Activated naive CD8-positive, alpha-beta T cell treated with anti-CD3 and anti-CD28 coated beads, Interleukin-2, amount 50 U/mL, for 24 hours (primary cell): ENCODE data around the gene MYO5C.
"Not testable (repeated sequence)": the region's sequence is repeated elsewhere in the genome, so short reads cannot be mapped to it uniquely, and the experiment has no call there.

Source experiments
- ATAC-seq: fragments of 150-1000 bp; cut with Tn5 transposase; one replicate; pipeline ENCODE4 v1.10.0; 2021
- DNase-seq: peaks from one replicate; pipeline ENCODE4 v3.0.0; 2021
- H3K27ac Mint-ChIP-seq: one replicate; pipeline ENCODE4 v1.8.0; 2021; ENCODE audit warnings: mild to moderate bottlenecking, mixed read lengths
- H3K27me3 Mint-ChIP-seq: one replicate; pipeline ENCODE4 v1.8.0; 2021; ENCODE audit warnings: mixed read lengths
- H3K36me3 Mint-ChIP-seq: one replicate; pipeline ENCODE4 v1.8.0; 2021; ENCODE audit warnings: low read depth, mixed read lengths
- H3K4me1 Mint-ChIP-seq: one replicate; pipeline ENCODE4 v1.8.0; 2021; ENCODE audit warnings: mixed read lengths
- H3K4me3 Mint-ChIP-seq: one replicate; pipeline ENCODE4 v1.8.0; 2021; ENCODE audit warnings: mild to moderate bottlenecking, moderate library complexity, mixed read lengths
- H3K9me3 Mint-ChIP-seq: one replicate; pipeline ENCODE4 v1.8.0; 2021; ENCODE audit warnings: mixed read lengths

MYO5C gene

DNA sequence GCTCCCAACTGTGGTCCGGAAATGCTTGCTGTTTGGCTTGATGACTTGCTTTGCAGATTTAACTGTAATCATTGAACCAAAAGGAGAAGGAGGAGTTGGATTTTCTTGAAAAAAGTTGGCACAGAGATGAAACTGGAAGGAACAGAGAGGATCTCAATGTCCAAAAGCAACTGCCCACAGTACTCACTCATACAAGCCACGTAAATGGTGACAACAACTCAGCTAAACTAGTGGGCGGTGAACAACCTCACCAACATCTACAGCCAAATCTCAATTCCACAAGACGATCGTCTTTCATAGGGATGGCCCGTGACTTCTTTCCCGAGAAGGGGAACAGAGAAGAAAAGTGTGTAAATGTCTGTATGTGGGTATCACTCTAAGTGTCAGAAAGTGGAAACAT lies 48.1 kb downstream of the MYO5C start:
- Mint-ChIP-seq H3K36me3 (no peaks in the 10 kb centered on the region), H3K9me3 (no peaks in the 10 kb centered on the region)
- no peak for ATAC-seq

DNA sequence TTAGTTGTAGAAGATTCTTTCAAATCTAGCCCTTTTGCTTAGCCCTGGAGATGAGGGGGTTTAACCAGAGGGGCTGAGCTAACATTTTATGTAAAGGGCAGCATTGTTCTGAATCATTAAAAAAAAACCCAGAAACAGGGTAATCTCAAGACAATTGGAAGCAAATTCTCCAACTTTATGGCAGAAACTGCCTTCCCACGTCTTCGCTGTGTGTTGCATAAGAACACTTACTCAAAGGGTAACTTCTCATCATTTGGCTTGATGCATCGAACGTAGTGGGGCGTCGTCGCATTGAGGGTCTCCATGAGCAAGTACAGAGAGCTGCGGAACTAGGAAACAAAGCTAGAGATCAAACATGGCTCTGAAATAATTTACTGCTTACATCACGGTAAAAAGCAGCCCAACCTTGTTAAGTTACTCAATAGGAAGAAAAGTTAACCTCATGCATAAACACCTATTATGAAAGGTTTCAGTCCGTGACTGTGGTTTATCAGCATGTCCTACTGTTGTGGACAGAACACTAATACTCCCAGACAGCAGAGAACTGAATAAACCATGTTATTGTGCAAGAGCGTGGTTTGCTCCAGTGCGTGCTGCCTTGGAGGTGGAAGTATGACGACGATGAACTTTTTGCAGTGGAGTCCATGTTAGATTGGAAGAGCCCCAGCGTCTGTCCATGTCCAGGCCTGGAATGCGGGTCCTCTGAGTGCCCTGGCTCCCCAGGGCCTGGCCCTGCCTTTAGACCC lies 48.7 kb downstream of the MYO5C start:
- ATAC-seq (no peak), DNase-seq (no peak)

More for the DNA sequence above, 48.1 kb downstream of the MYO5C start:
- no peak overlapping the region for H3K27ac Mint-ChIP-seq
- no peak for DNase-seq
- no peaks in the 10 kb centered on the region for H3K27me3 Mint-ChIP-seq
- H3K4me1 Mint-ChIP-seq: no peaks in the 10 kb centered on the region
- H3K4me3 Mint-ChIP-seq: no peak overlapping the region

DNA sequence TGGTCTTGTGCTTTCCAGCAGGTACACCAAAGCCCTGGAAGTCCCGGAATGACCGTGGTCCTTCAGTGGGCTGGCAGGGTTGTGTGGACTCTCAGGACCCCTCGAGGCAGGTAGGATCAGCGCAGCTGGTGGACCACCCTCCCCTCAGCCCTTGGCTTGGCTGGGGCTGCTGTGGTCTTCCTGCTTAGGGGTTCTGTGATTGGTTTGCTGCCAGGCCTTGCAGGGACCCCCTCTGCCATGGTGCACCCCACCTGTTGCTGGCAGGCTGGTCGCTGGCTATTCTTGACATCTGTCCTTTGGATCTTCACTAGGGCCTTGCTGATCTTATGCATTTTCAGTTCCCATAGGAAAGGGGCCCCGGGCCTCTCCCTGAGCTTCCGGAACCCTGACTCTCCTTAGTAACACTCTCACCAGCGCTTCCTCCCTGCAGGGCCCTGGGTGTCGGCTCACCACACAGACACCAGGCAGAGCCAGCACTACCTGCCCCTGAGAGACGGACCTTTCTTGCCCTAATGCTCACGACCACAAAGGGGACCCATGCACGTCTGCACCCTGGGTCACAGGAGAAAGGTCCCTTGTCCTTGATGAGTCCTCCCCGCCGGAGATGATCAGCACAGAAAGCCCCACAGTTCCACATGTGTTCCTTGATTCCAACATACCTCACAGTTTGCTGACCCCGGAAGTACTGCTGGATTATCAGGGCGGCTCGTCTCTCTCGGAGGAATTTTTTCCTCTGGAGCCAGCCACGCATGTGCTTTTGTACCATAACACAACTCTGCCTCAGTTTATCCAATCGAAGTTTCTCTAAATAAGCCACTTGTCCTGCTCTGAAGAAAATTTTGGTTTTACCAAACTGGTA lies 51.7 kb downstream of the MYO5C start:
- Mint-ChIP-seq H3K4me3 (no peak overlapping the region), H3K9me3 (no peaks in the 10 kb centered on the region), H3K27ac (no peak overlapping the region), H3K27me3 (no peaks in the 10 kb centered on the region), H3K36me3 (no peaks in the 10 kb centered on the region), H3K4me1 (peaks cover 7% of the 10 kb centered on the region)
- no peak for ATAC-seq
- no peak for DNase-seq

More for the DNA sequence above, 48.7 kb downstream of the MYO5C start:
- no peak overlapping the region for H3K4me3 Mint-ChIP-seq
- no peaks in the 10 kb centered on the region for H3K27me3 Mint-ChIP-seq
- no peaks in the 10 kb centered on the region for H3K36me3 Mint-ChIP-seq
- no peaks in the 10 kb centered on the region for H3K4me1 Mint-ChIP-seq
- no peak overlapping the region for H3K27ac Mint-ChIP-seq
- no peaks in the 10 kb centered on the region for H3K9me3 Mint-ChIP-seq

DNA sequence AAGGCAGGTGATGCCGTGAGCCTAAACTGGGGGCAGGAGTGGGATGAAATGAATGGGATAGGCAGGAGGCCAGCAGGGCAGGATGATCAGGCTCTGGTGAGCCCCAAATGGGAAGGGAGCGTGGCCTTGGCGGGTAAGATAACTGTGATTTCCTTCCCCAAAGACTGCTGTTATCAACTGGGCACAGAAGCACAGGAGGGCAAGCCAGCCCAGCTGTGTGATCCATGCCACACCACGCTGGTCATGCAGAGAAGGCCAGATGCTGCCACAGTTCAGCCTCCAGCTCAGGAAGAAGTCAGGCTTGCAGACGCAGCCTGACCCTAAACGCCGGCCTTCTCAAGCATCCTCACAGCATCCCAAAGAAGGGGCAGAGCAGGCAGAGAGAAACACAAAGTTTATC lies 52.3 kb downstream of the MYO5C start:
- H3K36me3 Mint-ChIP-seq: no peaks in the 10 kb centered on the region

DNA sequence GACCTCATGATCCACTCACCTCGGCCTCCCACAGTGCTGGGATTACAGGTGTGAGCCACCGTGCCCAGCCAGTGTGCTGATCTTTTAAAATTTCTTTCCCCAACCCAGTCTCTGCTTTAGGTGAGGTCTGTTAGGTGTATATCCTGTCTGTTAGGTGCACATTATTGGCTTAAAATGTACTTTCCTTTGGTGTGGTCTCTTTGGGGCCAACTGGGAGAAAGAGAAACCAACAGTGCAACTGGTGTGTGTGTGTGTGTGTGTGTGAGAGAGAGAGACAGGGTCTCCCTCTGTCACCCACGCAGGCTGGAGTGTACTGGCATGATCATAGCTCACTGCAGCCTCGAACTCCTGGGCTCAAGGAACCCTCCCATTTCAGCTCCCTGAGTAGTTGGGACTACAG lies 54.1 kb downstream of the MYO5C start:
- H3K27ac Mint-ChIP-seq: no peak overlapping the region
- DNase-seq (no peak), ATAC-seq (peak; percentile 45)
- H3K9me3 Mint-ChIP-seq: no peaks in the 10 kb centered on the region
- H3K27me3 Mint-ChIP-seq: no peaks in the 10 kb centered on the region
- peaks cover 7% of the 10 kb centered on the region for H3K4me1 Mint-ChIP-seq
- no peak overlapping the region for H3K4me3 Mint-ChIP-seq
- H3K36me3 Mint-ChIP-seq: no peaks in the 10 kb centered on the region

More for the DNA sequence above, 52.3 kb downstream of the MYO5C start:
- no peak overlapping the region for H3K27ac Mint-ChIP-seq
- DNase-seq: no peak
- H3K27me3 Mint-ChIP-seq: no peaks in the 10 kb centered on the region
- no peak for ATAC-seq
- H3K4me3 Mint-ChIP-seq: no peak overlapping the region
- H3K9me3 Mint-ChIP-seq: no peaks in the 10 kb centered on the region
- peaks cover 7% of the 10 kb centered on the region for H3K4me1 Mint-ChIP-seq

DNA sequence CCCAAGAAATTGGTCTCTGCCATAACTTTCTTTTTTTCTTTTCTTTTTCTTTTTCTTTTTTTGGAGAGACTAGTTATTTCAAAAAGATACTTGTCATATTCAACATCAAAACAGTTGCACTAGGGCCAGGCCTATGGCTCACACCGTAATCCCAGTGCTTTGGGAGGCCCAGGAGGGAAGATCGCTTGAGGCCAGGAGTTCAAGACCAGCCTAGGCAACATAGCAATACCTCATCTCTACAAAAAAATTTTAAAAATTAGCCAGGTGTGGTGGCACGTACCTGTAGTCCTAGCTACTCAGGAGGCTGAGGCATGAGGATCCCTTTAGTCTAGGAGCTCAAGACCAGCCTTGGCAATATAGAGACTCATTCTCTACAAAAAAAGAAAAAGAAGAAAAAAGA lies 55.4 kb downstream of the MYO5C start:
- DNase-seq (no peak), ATAC-seq (no peak)
- H3K27me3 Mint-ChIP-seq: no peaks in the 10 kb centered on the region
- H3K27ac Mint-ChIP-seq: no peak overlapping the region
- no peaks in the 10 kb centered on the region for H3K36me3 Mint-ChIP-seq
- no peaks in the 10 kb centered on the region for H3K9me3 Mint-ChIP-seq
- peaks cover 15% of the 10 kb centered on the region for H3K4me1 Mint-ChIP-seq
- H3K4me3 Mint-ChIP-seq: no peak overlapping the region

DNA sequence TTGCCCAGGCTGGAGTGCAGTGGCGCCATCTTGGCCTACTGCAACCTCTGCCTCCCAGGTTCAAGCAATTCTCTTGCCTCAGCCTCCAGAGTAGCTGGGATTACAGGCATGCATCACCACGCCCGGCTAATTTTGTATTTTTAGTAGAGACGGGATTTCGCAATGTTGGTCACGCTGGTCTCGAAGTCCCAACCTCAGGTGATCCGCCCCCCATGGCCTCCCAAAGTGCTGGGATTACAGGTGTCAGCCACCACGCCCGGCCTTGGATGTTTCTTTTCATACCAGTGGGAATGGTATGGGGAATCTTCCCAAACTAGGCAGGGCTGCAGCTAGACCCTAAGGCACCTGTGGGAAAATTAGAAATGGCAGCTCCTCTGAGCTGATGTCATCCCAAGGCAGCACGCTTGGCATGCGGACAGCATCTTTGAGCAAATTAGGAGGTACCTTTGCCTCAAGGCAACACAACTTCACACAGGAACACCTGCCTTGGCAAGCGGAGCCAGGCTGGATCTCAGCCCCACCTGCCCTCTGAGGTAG lies 56.5 kb downstream of the MYO5C start:
- H3K36me3 Mint-ChIP-seq, ATAC-seq, H3K27me3 Mint-ChIP-seq, H3K27ac Mint-ChIP-seq, H3K9me3 Mint-ChIP-seq, H3K4me3 Mint-ChIP-seq, DNase-seq: not testable (repeated sequence)
- H3K4me1 Mint-ChIP-seq: peaks cover 26% of the 10 kb centered on the region

DNA sequence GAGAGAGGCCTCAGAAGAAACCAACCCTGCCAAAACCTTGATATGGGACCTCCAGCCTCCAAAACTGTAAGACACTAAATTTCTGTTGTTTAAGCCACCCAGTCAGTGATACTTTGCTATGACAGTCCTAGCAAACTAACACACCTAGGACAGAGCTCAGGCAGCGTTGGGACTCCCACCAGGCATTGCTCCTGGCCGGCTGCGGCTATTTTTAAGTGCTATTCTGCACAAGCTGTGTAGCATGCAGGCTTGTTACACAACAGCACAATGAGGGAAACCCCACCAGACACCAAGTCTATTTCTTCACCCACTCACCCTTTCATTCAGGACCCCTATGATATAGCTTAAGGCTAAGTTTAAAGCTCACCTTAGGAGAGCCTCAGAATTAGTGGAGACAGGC lies 57.5 kb downstream of the MYO5C start:
- DNase-seq (no peak), ATAC-seq (no peak)
- Mint-ChIP-seq H3K9me3 (no peaks in the 10 kb centered on the region), H3K27ac (no peak overlapping the region), H3K4me3 (no peak overlapping the region), H3K4me1 (peaks cover 35% of the 10 kb centered on the region), H3K27me3 (no peaks in the 10 kb centered on the region), H3K36me3 (no peaks in the 10 kb centered on the region)

DNA sequence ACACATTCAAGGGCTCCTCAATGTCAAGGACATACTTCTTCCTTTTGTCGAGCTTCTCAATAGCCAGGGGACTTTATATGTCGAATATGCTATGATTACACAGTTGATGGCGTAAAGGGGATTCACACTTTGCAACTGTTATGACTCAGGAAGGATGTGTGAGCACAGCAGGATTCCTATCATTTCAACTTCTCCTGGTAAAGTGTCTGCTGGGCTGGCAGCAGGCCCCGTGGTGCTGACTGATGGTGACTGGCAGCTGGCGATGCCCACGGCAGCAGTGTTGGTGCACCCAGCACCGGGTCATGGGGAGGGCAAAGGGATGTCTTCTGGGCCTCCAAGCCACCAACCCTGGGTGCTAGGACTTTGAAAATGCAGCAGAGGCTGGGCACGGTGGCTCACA lies 59.6 kb downstream of the MYO5C start:
- ATAC-seq: peak; percentile 40
- no peak for DNase-seq
- H3K27ac Mint-ChIP-seq: peak overlapping the region; percentile 63
- no peak overlapping the region for H3K4me3 Mint-ChIP-seq
- peaks cover 43% of the 10 kb centered on the region for H3K4me1 Mint-ChIP-seq
- H3K27me3 Mint-ChIP-seq: no peaks in the 10 kb centered on the region
- no peaks in the 10 kb centered on the region for H3K9me3 Mint-ChIP-seq
- H3K36me3 Mint-ChIP-seq: no peaks in the 10 kb centered on the region

DNA sequence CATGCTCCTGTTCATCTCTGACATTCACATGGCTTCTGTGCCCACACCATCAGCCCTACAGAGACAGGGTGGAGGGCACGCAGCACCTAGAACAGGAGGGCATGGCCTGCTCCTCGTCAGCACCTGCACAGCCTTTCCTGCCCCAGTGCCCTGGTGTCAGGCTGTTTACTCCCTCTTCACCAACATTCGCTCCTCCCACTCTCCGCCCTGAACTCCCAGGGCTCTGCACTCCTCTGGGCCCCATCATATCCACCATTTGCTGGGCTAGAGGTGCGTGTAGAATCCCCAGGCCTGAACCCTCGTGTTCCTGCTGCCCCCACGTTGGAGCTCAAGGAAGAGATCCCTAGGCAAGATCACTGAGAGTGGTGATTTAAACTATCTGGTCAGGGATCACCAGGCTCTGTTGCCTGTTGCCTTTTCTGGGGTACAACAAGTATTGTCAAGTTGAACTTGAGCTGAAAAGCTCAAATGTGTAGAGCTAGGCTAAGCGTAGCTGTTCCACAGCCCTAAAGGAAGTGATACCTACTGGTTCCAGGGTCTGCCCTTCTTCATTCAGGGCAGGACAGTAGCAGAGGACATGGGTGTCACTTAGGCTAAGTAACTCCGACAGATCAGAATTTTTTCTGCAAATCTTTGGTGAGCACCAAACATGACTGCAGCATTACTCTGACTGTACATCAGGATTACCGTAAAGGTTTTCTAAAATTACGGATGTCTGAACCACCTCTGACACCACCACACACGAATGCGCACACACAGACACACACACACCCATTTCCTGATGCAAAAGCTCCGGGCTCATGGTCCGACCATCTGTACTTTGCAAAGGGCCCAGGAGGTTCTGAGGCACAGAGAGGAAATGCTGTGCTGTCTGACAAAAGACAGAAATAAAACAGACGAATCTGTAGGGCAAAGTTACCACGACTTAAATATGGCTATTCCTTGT lies 60.7 kb downstream of the MYO5C start:
- Mint-ChIP-seq H3K27me3 (no peaks in the 10 kb centered on the region), H3K4me3 (no peak overlapping the region), H3K27ac (peak overlapping the region; percentile 76), H3K9me3 (no peaks in the 10 kb centered on the region), H3K4me1 (peaks cover 41% of the 10 kb centered on the region), H3K36me3 (no peaks in the 10 kb centered on the region)
- peak; percentile 47 for ATAC-seq
- peak; percentile 21 for DNase-seq

DNA sequence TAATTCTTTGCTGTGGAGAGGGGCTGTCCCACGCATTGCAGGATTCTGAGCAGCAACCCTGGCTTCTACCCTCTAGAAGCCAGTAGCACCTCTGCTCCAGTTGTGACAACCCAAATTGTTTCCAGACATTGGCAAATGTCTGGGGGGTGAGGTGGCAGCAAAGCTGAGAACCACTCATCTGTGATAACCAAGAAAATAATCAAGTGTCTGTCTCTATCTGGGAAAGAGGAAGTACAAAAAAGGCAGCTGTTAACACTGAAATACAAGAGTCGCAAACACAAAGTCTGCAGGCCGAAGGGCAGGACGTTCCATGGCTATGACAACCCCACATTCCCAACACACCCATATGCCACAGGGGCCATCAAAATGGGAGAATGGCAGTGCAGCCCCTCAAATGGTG lies 62.2 kb downstream of the MYO5C start:
- ATAC-seq (no peak), DNase-seq (no peak)
- Mint-ChIP-seq H3K4me3 (no peak overlapping the region), H3K27ac (peak overlapping the region; percentile 28), H3K36me3 (no peaks in the 10 kb centered on the region), H3K9me3 (no peaks in the 10 kb centered on the region), H3K27me3 (no peaks in the 10 kb centered on the region), H3K4me1 (peaks cover 41% of the 10 kb centered on the region)

DNA sequence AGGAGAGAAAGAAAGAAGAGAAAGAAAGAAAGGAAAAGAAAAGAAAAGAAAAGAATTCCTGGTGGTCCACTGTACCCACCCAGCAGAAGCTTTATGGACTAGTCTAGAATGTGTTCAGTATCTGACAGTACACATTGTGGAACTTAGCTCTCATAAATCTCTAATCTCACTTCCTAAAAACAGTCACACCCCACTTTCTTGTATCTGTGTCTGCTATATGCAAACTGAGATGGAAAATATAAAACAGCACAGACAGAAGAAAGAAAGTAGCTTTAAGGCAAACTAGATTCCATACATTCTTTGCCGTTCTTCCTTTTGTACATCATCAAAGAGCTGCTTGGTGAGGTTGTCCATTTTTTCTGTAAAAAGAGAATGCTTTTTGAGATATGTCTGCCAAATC lies 63.3 kb downstream of the MYO5C start:
- peak overlapping the region; percentile 57 for H3K27ac Mint-ChIP-seq

DNA sequence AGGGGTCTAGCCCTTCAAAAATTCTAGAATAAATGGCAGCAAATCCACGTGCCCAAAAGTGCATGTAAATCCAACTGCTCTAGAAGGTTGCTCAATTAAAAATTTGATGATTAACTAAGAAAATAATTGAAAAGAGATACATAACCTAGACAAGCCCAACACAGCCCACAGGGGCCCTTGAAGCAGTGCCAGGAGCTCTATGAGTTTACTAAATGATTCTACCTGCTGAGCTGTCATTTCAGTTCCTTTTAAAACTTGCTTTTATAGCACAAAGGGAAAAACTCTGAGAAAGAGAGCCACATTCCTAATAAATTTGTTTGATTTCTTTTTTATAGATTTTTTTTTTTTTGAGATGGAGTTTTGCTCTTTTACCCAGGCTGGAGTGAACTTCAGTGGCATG lies 65.5 kb downstream of the MYO5C start:
- H3K36me3 Mint-ChIP-seq: no peaks in the 10 kb centered on the region
- no peaks in the 10 kb centered on the region for H3K9me3 Mint-ChIP-seq
- ATAC-seq (no peak), DNase-seq (no peak)
- peaks cover 36% of the 10 kb centered on the region for H3K4me1 Mint-ChIP-seq
- H3K4me3 Mint-ChIP-seq: no peak overlapping the region
- no peaks in the 10 kb centered on the region for H3K27me3 Mint-ChIP-seq
- H3K27ac Mint-ChIP-seq: no peak overlapping the region

More for the DNA sequence above, 63.3 kb downstream of the MYO5C start:
- DNase-seq (no peak), ATAC-seq (no peak)
- Mint-ChIP-seq H3K9me3 (no peaks in the 10 kb centered on the region), H3K36me3 (no peaks in the 10 kb centered on the region), H3K27me3 (no peaks in the 10 kb centered on the region), H3K4me3 (no peak overlapping the region), H3K4me1 (peaks cover 44% of the 10 kb centered on the region)

DNA sequence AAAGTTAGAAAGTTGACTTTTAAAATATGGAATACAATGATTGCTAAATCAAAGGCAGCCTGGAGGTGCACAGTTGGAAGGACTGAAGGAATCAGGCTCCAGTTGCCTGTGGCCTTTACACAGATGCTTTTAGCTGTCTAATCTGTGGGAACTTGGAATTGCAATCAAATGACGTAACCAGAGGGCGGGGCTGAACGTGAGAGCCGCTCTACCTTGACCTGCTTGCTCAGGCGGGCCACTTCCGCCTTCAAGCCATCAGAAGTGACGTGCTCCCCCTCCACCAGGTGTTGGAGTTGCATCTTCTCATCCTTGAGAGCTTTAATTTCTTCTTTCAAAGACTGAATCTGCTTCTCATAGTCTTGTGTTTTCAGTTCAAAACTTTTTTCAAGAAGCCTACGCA lies 66.7 kb downstream of the MYO5C start:
- no peaks in the 10 kb centered on the region for H3K36me3 Mint-ChIP-seq
- no peaks in the 10 kb centered on the region for H3K27me3 Mint-ChIP-seq
- H3K9me3 Mint-ChIP-seq: no peaks in the 10 kb centered on the region
- H3K4me1 Mint-ChIP-seq: peaks cover 27% of the 10 kb centered on the region
- H3K4me3 Mint-ChIP-seq: no peak overlapping the region
- no peak overlapping the region for H3K27ac Mint-ChIP-seq
- DNase-seq: peak; percentile 22
- no peak for ATAC-seq
